GM19463 (cell line): ENCODE data around the gene PIEZO1.
"Not testable (repeated sequence)": the region's sequence is repeated elsewhere in the genome, so short reads cannot be mapped to it uniquely, and the experiment has no call there.

Experiments
- ATAC-seq: cut with Tn5 transposase; IDR thresholded peaks from one replicate; pipeline ENCODE4 v1.9.1; 2021; ENCODE audit warnings: mild to moderate bottlenecking, moderate library complexity; ENCODE audit not compliant: unreplicated experiment

The PIEZO1 gene

GRCh38 chr16:88804552-88805339, 19.7 kb upstream of the PIEZO1 start:
- no peak for ATAC-seq

GRCh38 chr16:88804173-88804551, 19.1 kb upstream of the PIEZO1 start:
- no peak for ATAC-seq

GRCh38 chr16:88803264-88803987, 18.4 kb upstream of the PIEZO1 start, which contains the start of gene CDT1:
Gene CDT1 (plus strand): TSS chr16:88803789. CDS start chr16:88803832, 43 bp downstream.
- peak; percentile 56 for ATAC-seq

- ATAC-seq, result no peak
These were observed 15.2 kb upstream of the PIEZO1 start for GRCh38 chr16:88800277-88800592.

GRCh38 chr16:88799569-88800276, 14.7 kb upstream of the PIEZO1 start:
- no peak for ATAC-seq

GRCh38 chr16:88798772-88799455, 13.9 kb upstream of the PIEZO1 start:
- ATAC-seq, result no peak

GRCh38 chr16:88798073-88798472, 13.1 kb upstream of the PIEZO1 start:
- ATAC-seq, result no peak

GRCh38 chr16:88796278-88796677, 11.3 kb upstream of the PIEZO1 start:
- ATAC-seq, result no peak

GRCh38 chr16:88793251-88793954, 8.4 kb upstream of the PIEZO1 start:
- ATAC-seq, result no peak

GRCh38 chr16:88792668-88793250, 7.7 kb upstream of the PIEZO1 start:
- no peak for ATAC-seq

- ATAC-seq, result no peak
These were observed 7.1 kb upstream of the PIEZO1 start for GRCh38 chr16:88792078-88792550.

- no peak for ATAC-seq
These were observed 5.5 kb upstream of the PIEZO1 start for GRCh38 chr16:88790312-88791211.

GRCh38 chr16:88789594-88789993, 4.6 kb upstream of the PIEZO1 start:
- no peak for ATAC-seq

GRCh38 chr16:88788749-88789148, 3.7 kb upstream of the PIEZO1 start:
- not testable (repeated sequence) for ATAC-seq

GRCh38 chr16:88787579-88788314, 2.7 kb upstream of the PIEZO1 start:
- ATAC-seq, result no peak

- ATAC-seq, result no peak
These were observed 239 bp downstream of the PIEZO1 start for GRCh38 chr16:88784856-88785105.

GRCh38 chr16:88784074-88784855, 755 bp downstream of the PIEZO1 start:
- ATAC-seq, result no peak
